ENCODE data around the gene REXO4. TPM values are rescaled to one million over a fixed set of nuclear protein-coding genes. Genes with fewer than 3 reads are reported as not detected.
A peak's percentile ranks its signal among the peaks of the same experiment; 100 is the strongest.
"Not testable (repeated sequence)": the region's sequence is repeated elsewhere in the genome, so short reads cannot be mapped to it uniquely, and the experiment has no call there.

The REXO4 gene
- total and polyA plus RNA-seq, 4 experiments from 2014 or later, result 10.7 to 39.0 (median 32.0) TPM

- H3K4me3 Mint-ChIP-seq, result no peak overlapping the region
- POLR2A ChIA-PET (ENCODE audit: partially characterized antibody), result no interaction called here
Measured at GRCh38 chr9:133397370-133397769, 20.4 kb downstream of the REXO4 start.

DNA sequence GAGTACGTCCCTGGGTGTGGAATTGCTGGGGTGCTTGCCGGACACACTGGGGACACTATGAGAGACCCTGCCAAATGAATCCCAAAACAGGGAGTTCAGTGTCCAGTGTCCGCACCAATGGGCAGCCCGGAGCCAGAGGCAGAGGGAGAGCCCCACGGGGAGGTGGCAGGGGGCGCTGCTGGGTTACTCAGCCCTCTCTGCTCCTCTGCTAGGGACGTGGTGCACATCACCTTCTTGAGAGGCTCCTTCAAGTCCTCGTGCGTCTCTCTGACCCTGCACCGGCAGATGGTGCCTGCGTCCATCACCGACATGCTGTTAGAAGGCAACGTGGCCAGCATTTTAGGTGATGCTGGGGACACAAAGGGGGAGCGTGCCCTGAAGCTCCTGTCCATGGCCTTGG, 20.9 kb downstream of the REXO4 start:
- H3K4me3 ChIP-seq (ENCODE audit: low read length in 2 of 2), result no peak overlapping the region
- H3K4me1 Mint-ChIP-seq, result peaks cover 0 to 3% (median 0%) of the 10 kb centered on the region in 4 donors
- no peak overlapping the region for H3K4me3 Mint-ChIP-seq
- H3K27ac ChIP-seq (ENCODE audit: low read depth, low read length), result no peak overlapping the region
- peaks cover 0 to 4% of the 10 kb centered on the region in 2 donors for H3K27me3 Mint-ChIP-seq
- H3K27me3 ChIP-seq (ENCODE audit: insufficient read depth, low read length), result no peaks in the 10 kb centered on the region
- DNase-seq, result peak in 1 of 5 donors; percentile 13
- H3K9me3 ChIP-seq (ENCODE audit: control insufficient read depth in 1 of 2, low read length in 2 of 2), result no peaks in the 10 kb centered on the region
- ChIA-PET POLR2A (ENCODE audit: partially characterized antibody) (no interaction called here), CTCF (ENCODE audit: partially characterized antibody) (interaction anchor here (1.1 kb wide), 1 partner anchor 211 kb away, joined by 3 read pairs; no protein-coding TSS in a partner anchor)
- no peaks in the 10 kb centered on the region for H3K9me3 Mint-ChIP-seq
- H3K27ac Mint-ChIP-seq, result no peak overlapping the region
- intact Hi-C loops (cut with micrococcal nuclease), result no loop called here
- H3K36me3 ChIP-seq (ENCODE audit: insufficient read depth, low read length), result no peaks in the 10 kb centered on the region
- H3K4me1 ChIP-seq (ENCODE audit: insufficient read depth, low read length), result no peaks in the 10 kb centered on the region
- H3K36me3 Mint-ChIP-seq, result peaks cover 0 to under 1% of the 10 kb centered on the region in 2 donors

More at GRCh38 chr9:133397370-133397769, 20.4 kb downstream of the REXO4 start:
- Mint-ChIP-seq H3K27me3 (peaks cover 0 to 4% of the 10 kb centered on the region in 2 donors), H3K36me3 (peaks cover 0 to 1% of the 10 kb centered on the region in 2 donors), H3K27ac (peak overlapping the region in 1 of 7 donors; percentile 2), H3K4me1 (peaks cover 0 to 3% (median 0%) of the 10 kb centered on the region in 4 donors), H3K9me3 (no peaks in the 10 kb centered on the region)
- peak in 1 of 5 donors; percentile 23 for DNase-seq
- H3K4me1 ChIP-seq (ENCODE audit: insufficient read depth, low read length), result no peaks in the 10 kb centered on the region
- no peak overlapping the region for H3K27ac ChIP-seq (ENCODE audit: low read depth, low read length)
- H3K36me3 ChIP-seq (ENCODE audit: insufficient read depth, low read length), result no peaks in the 10 kb centered on the region
- no peaks in the 10 kb centered on the region for H3K9me3 ChIP-seq (ENCODE audit: control insufficient read depth in 1 of 2, low read length in 2 of 2)
- no peak overlapping the region for H3K4me3 ChIP-seq (ENCODE audit: low read length in 2 of 2)
- CTCF ChIA-PET (ENCODE audit: partially characterized antibody), result interaction anchor here (1.1 to 1.5 kb wide), 2 partner anchors 211 kb away, joined by 3 to 5 read pairs; no protein-coding TSS in a partner anchor
- intact Hi-C loops (cut with micrococcal nuclease), result no loop called here
- no peaks in the 10 kb centered on the region for H3K27me3 ChIP-seq (ENCODE audit: insufficient read depth, low read length)

DNA sequence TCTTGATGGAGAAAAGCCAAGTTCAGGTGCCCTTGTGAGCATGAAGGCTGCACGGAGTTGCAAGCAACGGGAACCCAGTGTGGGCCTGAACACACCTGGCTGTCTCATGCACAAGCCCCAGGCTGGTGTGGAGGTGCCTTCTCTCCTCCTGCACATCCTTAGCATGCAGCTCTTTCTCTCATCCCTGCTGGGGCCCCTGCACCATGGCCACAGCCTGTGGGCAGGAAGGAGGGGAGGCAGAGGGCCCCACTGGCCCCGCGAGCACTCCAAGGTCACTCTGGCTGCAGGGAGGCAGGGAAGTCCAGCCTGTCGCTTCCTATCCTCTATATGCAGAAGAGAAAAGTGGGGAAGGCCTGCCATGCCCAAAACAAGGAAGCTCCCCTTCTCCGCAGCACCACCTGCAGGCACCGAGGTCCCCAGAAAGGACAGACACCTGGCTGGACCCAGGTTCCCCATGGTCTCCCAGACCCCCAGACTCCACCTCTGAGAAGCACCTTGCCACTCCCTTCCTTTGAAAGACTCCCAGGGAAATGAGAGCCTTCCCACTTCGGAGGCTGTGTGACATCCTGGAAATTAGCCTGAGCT, 23.0 kb downstream of the REXO4 start:
- no peaks in the 10 kb centered on the region for H3K36me3 ChIP-seq (ENCODE audit: insufficient read depth, low read length)
- Mint-ChIP-seq H3K36me3 (no peaks in the 10 kb centered on the region), H3K4me1 (peaks cover 0 to 3% (median 0%) of the 10 kb centered on the region in 4 donors), H3K27ac (no peak overlapping the region), H3K9me3 (no peaks in the 10 kb centered on the region), H3K27me3 (peaks cover 4 to 10% of the 10 kb centered on the region in 2 donors), H3K4me3 (no peak overlapping the region)
- CTCF ChIA-PET (ENCODE audit: partially characterized antibody), result no interaction called here
- intact Hi-C loops (cut with micrococcal nuclease), result no loop called here
- no peaks in the 10 kb centered on the region for H3K4me1 ChIP-seq (ENCODE audit: insufficient read depth, low read length)
- POLR2A ChIA-PET (ENCODE audit: partially characterized antibody), result no interaction called here
- H3K4me3 ChIP-seq (ENCODE audit: low read length in 2 of 2), result no peak overlapping the region
- peak in 1 of 5 donors; percentile 5 for DNase-seq
- no peaks in the 10 kb centered on the region for H3K9me3 ChIP-seq (ENCODE audit: control insufficient read depth in 1 of 2, low read length in 2 of 2)
- no peak overlapping the region for H3K27ac ChIP-seq (ENCODE audit: low read depth, low read length)
- H3K27me3 ChIP-seq (ENCODE audit: insufficient read depth, low read length), result no peaks in the 10 kb centered on the region

- Mint-ChIP-seq H3K4me1 (peaks cover 0 to 3% (median 0%) of the 10 kb centered on the region in 4 donors), H3K9me3 (no peaks in the 10 kb centered on the region), H3K36me3 (no peaks in the 10 kb centered on the region), H3K27me3 (peaks cover 4 to 12% of the 10 kb centered on the region in 2 donors), H3K4me3 (no peak overlapping the region), H3K27ac (no peak overlapping the region)
- Histone ChIP-seq H3K36me3 (ENCODE audit: insufficient read depth, low read length) (no peaks in the 10 kb centered on the region), H3K27me3 (ENCODE audit: insufficient read depth, low read length) (no peaks in the 10 kb centered on the region), H3K4me3 (ENCODE audit: low read length in 2 of 2) (no peak overlapping the region), H3K9me3 (ENCODE audit: control insufficient read depth in 1 of 2, low read length in 2 of 2) (no peaks in the 10 kb centered on the region), H3K27ac (ENCODE audit: low read depth, low read length) (no peak overlapping the region), H3K4me1 (ENCODE audit: insufficient read depth, low read length) (no peaks in the 10 kb centered on the region)
- no peak for DNase-seq
- POLR2A ChIA-PET (ENCODE audit: partially characterized antibody), result no interaction called here
- CTCF ChIA-PET (ENCODE audit: partially characterized antibody), result no interaction called here
- intact Hi-C loops (cut with micrococcal nuclease), result no loop called here
Measured at GRCh38 chr9:133393399-133393798, 24.4 kb downstream of the REXO4 start.

DNA sequence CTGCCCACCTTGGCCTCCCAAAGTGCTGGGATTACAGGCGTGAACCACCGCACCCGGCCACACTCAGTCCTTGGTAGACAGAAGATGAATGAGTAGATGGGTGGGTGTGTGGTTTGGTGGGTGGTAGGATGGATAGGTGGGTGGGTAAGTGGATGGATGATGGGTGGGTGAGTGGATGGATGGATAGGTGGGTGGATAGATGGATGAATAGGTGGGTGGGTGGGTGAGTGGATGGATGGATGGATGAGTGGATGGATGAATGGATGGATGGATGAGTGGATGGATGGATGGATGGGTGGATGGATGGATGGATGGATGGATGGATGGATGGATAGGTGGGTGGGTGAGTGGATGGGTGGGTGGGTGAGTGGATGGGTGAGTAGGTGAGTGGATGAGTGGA, 25.5 kb downstream of the REXO4 start:
- H3K4me1 ChIP-seq (ENCODE audit: insufficient read depth, low read length); H3K4me3 ChIP-seq (ENCODE audit: low read length in 2 of 2); H3K27me3 Mint-ChIP-seq; H3K27ac ChIP-seq (ENCODE audit: low read depth, low read length); H3K4me3 Mint-ChIP-seq; H3K36me3 ChIP-seq (ENCODE audit: insufficient read depth, low read length); H3K4me1 Mint-ChIP-seq; CTCF ChIA-PET (ENCODE audit: partially characterized antibody); H3K27ac Mint-ChIP-seq; H3K9me3 ChIP-seq (ENCODE audit: control insufficient read depth in 1 of 2, low read length in 2 of 2); POLR2A ChIA-PET (ENCODE audit: partially characterized antibody); H3K27me3 ChIP-seq (ENCODE audit: insufficient read depth, low read length); H3K36me3 Mint-ChIP-seq; intact Hi-C loops (cut with micrococcal nuclease); H3K9me3 Mint-ChIP-seq: not testable (repeated sequence)
- peak in 1 of 5 donors; percentile 11 for DNase-seq

GRCh38 chr9:133391449-133391848, 26.4 kb downstream of the REXO4 start:
- DNase-seq; H3K36me3 ChIP-seq (ENCODE audit: insufficient read depth, low read length); CTCF ChIA-PET (ENCODE audit: partially characterized antibody); H3K4me3 ChIP-seq (ENCODE audit: low read length in 2 of 2); POLR2A ChIA-PET (ENCODE audit: partially characterized antibody); H3K9me3 Mint-ChIP-seq; H3K9me3 ChIP-seq (ENCODE audit: control insufficient read depth in 1 of 2, low read length in 2 of 2); H3K27ac ChIP-seq (ENCODE audit: low read depth, low read length); H3K27me3 ChIP-seq (ENCODE audit: insufficient read depth, low read length); H3K4me3 Mint-ChIP-seq; H3K36me3 Mint-ChIP-seq; H3K27me3 Mint-ChIP-seq; H3K27ac Mint-ChIP-seq; H3K4me1 ChIP-seq (ENCODE audit: insufficient read depth, low read length); H3K4me1 Mint-ChIP-seq; intact Hi-C loops (cut with micrococcal nuclease): not testable (repeated sequence)

DNA sequence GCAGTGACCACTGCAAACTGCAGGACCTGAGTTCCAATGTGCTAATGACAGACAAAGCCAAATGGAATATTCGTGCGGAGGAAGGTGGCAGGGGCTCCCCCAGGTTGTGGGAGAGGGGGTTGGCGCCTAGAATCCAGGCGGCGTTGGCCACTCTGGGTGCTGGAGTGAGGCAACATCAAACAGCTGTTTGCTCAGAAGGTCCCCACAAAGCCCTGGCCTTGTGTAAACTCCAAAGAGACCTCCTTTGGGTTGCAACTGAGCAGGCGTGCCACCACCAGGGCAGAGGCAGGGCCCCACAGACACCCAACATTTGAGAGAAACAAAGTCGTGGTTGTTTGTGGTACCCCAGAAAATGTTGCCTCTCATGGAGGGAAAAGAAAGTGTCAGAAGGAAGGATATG, 27.1 kb downstream of the REXO4 start:
- Mint-ChIP-seq H3K27me3 (peaks cover 4 to 9% of the 10 kb centered on the region in 2 donors), H3K4me1 (no peaks in the 10 kb centered on the region), H3K9me3 (no peaks in the 10 kb centered on the region), H3K36me3 (no peaks in the 10 kb centered on the region), H3K4me3 (no peak overlapping the region), H3K27ac (no peak overlapping the region)
- no peaks in the 10 kb centered on the region for H3K4me1 ChIP-seq (ENCODE audit: insufficient read depth, low read length)
- H3K36me3 ChIP-seq (ENCODE audit: insufficient read depth, low read length), result no peaks in the 10 kb centered on the region
- DNase-seq, result peak in 1 of 5 donors; percentile 4
- CTCF ChIA-PET (ENCODE audit: partially characterized antibody), result no interaction called here
- H3K27ac ChIP-seq (ENCODE audit: low read depth, low read length), result no peak overlapping the region
- H3K9me3 ChIP-seq (ENCODE audit: control insufficient read depth in 1 of 2, low read length in 2 of 2), result no peaks in the 10 kb centered on the region
- intact Hi-C loops (cut with micrococcal nuclease), result no loop called here
- H3K27me3 ChIP-seq (ENCODE audit: insufficient read depth, low read length), result no peaks in the 10 kb centered on the region
- POLR2A ChIA-PET (ENCODE audit: partially characterized antibody), result no interaction called here
- no peak overlapping the region for H3K4me3 ChIP-seq (ENCODE audit: low read length in 2 of 2)
